HEK293T (cell line): ENCODE results near the gene IL25.

Experiments
- ARNT ChIP-seq: fragments of 450-650 bp; IDR thresholded peaks from 2 replicates; pipeline ENCODE4 v1.6.1; 2017; ENCODE audit warnings: mild to moderate bottlenecking
- BHLHE40 ChIP-seq: fragments of 450-650 bp; IDR thresholded peaks from 2 replicates; pipeline ENCODE4 v1.6.1; 2016; ENCODE audit warnings: mild to moderate bottlenecking, moderate library complexity, borderline replicate concordance
- ELF4 ChIP-seq: fragments of 450-650 bp; IDR thresholded peaks from 2 replicates; pipeline ENCODE4 v1.6.1; 2017; ENCODE audit warnings: antibody characterized with exemption
- FOXA1 ChIP-seq: fragments of 450-650 bp; IDR thresholded peaks from 2 replicates; pipeline ENCODE4 v1.6.1; 2016; ENCODE audit warnings: mild to moderate bottlenecking
- FOXM1 ChIP-seq: fragments of 450-650 bp; IDR thresholded peaks from 2 replicates; pipeline ENCODE4 v1.6.1; 2017; ENCODE audit warnings: mild to moderate bottlenecking, borderline replicate concordance
- HDGF ChIP-seq: fragments of 450-650 bp; IDR thresholded peaks from 2 replicates; pipeline ENCODE4 v1.6.1; 2017; ENCODE audit warnings: antibody characterized with exemption, borderline replicate concordance
- L3MBTL2 ChIP-seq: fragments of 450-650 bp; conservative IDR thresholded peaks from 2 replicates; pipeline ENCODE4 v1.6.1; 2016; ENCODE audit warnings: mild to moderate bottlenecking
- LEF1 ChIP-seq: fragments of 450-650 bp; IDR thresholded peaks from 2 replicates; pipeline ENCODE4 v1.6.1; 2017; ENCODE audit warnings: mild to moderate bottlenecking, borderline replicate concordance
- NFRKB ChIP-seq: fragments of 450-650 bp; IDR thresholded peaks from 2 replicates; pipeline ENCODE4 v1.6.1; 2016; ENCODE audit warnings: mild to moderate bottlenecking, moderate library complexity
- SP1 ChIP-seq: fragments of 450-650 bp; IDR thresholded peaks from 2 replicates; pipeline ENCODE4 v1.6.1; 2017
- SUZ12 ChIP-seq: fragments of 450-650 bp; IDR thresholded peaks from 2 replicates; pipeline ENCODE4 v1.6.1; 2016; ENCODE audit warnings: mild to moderate bottlenecking
- ZNF384 ChIP-seq: fragments of 450-650 bp; IDR thresholded peaks from 2 replicates; pipeline ENCODE4 v1.6.1; 2016

GRCh38 chr14:23359167-23359626 lies 13.4 kb upstream of the IL25 start:
- no peak for TF ChIP-seq HDGF
- no peak for TF ChIP-seq FOXA1
- TF ChIP-seq ZNF384: no peak
- TF ChIP-seq NFRKB: no peak
- no peak for TF ChIP-seq SP1
- TF ChIP-seq FOXM1: no peak
- no peak for TF ChIP-seq ARNT
- no peak for TF ChIP-seq SUZ12
- TF ChIP-seq BHLHE40: no peak
- TF ChIP-seq ELF4: no peak
- TF ChIP-seq LEF1: no peak
- TF ChIP-seq L3MBTL2: no peak
